A549 (cell line): Measurements from ENCODE around the gene TMEM266.

Experiments
- BCL3 ChIP-seq: fragments of >200 bp; sonication (Bioruptor Twin); formaldehyde crosslinking; IDR thresholded peaks from 3 replicates; pipeline ENCODE4 v1.6.1; 2016
- CTCF ChIP-seq: fragments of >200 bp; sonication (Bioruptor Twin); formaldehyde crosslinking; IDR thresholded peaks from 3 replicates; pipeline ENCODE4 v1.5.1; 2016
- E2F6 ChIP-seq: IDR thresholded peaks from 2 replicates; pipeline ENCODE4 v1.6.1; 2012; ENCODE audit warnings: low read depth, borderline replicate concordance
- KDM1A ChIP-seq: fragments of 200-600 bp; sonication (generic); IDR thresholded peaks from 2 replicates; pipeline ENCODE4 v1.6.1; 2016; ENCODE audit warnings: low read depth, mild to moderate bottlenecking
- NFE2L2 ChIP-seq: fragments of 150-350 bp; conservative IDR thresholded peaks from 2 replicates; pipeline ENCODE4 v1.6.1; 2014; ENCODE audit warnings: low read length
- NR3C1 ChIP-seq: fragments of >200 bp; sonication (Bioruptor Twin); formaldehyde crosslinking; IDR thresholded peaks from 3 replicates; pipeline ENCODE4 v1.6.1; 2017
- POLR2A ChIP-seq: IDR thresholded peaks from 2 replicates; pipeline ENCODE4 v1.6.1; 2012; ENCODE audit warnings: mild to moderate bottlenecking, low read length
- ZC3H11A ChIP-seq: fragments of 450-650 bp; IDR thresholded peaks from 2 replicates; pipeline ENCODE4 v1.6.1; 2014; ENCODE audit warnings: antibody characterized with exemption, mild to moderate bottlenecking

GRCh38 chr15:76217029-76217881 is 157.5 kb downstream of the TMEM266 start:
- TF ChIP-seq NR3C1 (no peak), CTCF (no peak), KDM1A (no peak), NFE2L2 (no peak), POLR2A (no peak), ZC3H11A (no peak), E2F6 (no peak), BCL3 (no peak)
